ENCODE data around the gene IQCE.

IQCE gene

GRCh38 chr7:2566890-2567678 is 8.3 kb downstream of the IQCE start:
- no peak for DNase-seq (ENCODE audit: low spot score)
- no peak overlapping the region for H3K4me3 Mint-ChIP-seq
- no peaks in the 10 kb centered on the region for H3K27me3 Mint-ChIP-seq (ENCODE audit: low read depth)
- H3K36me3 Mint-ChIP-seq (ENCODE audit: low read depth), result no peaks in the 10 kb centered on the region
- no peaks in the 10 kb centered on the region for H3K9me3 Mint-ChIP-seq
- no peaks in the 10 kb centered on the region for H3K4me1 Mint-ChIP-seq (ENCODE audit: low read depth)
- H3K27ac Mint-ChIP-seq, result no peak overlapping the region

- Mint-ChIP-seq H3K4me3 (no peak overlapping the region), H3K4me1 (ENCODE audit: low read depth) (no peaks in the 10 kb centered on the region), H3K27me3 (ENCODE audit: low read depth) (no peaks in the 10 kb centered on the region), H3K36me3 (ENCODE audit: low read depth) (no peaks in the 10 kb centered on the region), H3K27ac (no peak overlapping the region), H3K9me3 (no peaks in the 10 kb centered on the region)
- DNase-seq (ENCODE audit: low spot score), result no peak
These were observed 9.0 kb downstream of the IQCE start for GRCh38 chr7:2567679-2568278.

DNA sequence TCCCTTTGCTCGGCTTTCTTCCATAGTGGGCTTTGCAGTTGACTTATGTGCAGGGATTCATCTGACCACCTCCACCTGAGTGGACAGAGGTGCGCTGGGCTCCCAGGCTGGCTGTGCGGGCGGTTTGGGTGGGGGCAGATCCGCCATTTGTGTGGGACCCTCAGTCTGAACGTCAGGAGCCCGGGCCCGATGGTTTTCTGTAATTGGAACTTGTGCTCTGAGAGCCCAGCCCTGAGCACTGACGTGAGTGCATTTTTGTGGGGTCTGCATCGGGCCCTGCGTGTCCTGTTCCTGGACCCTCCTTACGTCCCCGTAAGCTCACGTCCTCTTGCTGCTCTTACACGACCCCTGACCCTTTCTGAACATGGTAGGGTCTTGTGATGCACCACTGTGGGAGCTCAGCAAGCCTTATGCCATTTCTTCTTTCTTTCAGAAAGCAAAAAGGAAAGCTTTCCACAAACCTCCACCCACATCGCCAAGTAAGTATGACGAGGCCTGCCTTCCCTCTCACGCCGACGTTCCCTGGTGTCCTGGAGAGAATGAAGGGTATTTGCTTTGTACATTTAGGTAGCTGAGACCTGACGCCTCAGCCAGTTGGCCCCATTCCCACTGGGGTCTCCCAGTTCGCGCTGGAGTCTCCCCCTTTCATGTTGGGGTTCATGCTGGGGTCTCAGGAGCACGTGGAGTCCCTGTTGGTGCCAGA is 9.9 kb downstream of the IQCE start:
- Mint-ChIP-seq H3K36me3 (ENCODE audit: low read depth) (no peaks in the 10 kb centered on the region), H3K4me3 (no peak overlapping the region), H3K27me3 (ENCODE audit: low read depth) (no peaks in the 10 kb centered on the region), H3K4me1 (ENCODE audit: low read depth) (peaks cover 1% of the 10 kb centered on the region), H3K27ac (no peak overlapping the region), H3K9me3 (no peaks in the 10 kb centered on the region)
- DNase-seq (ENCODE audit: low spot score), result no peak

DNA sequence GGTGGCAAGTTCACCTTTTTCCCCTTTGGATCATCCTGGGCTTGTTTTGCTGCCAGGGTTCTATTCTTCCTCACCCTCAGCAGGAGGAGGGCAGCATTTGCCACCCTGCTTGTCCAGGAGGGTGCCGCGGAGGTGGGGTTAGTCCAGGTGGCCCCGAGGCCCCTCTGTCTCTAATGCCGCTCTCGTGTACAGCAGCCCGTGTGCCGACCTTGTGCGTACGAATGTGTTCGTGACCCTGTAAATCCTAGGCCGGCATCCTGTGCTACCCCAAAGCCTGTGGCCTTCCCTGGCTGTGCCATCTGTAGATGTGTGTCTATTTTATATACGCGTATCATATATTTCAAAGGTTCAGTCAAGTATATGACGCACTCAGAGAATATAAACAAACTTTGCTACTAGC is 10.6 kb downstream of the IQCE start:
- H3K36me3 Mint-ChIP-seq (ENCODE audit: low read depth), result no peaks in the 10 kb centered on the region
- DNase-seq (ENCODE audit: low spot score), result no peak
- H3K4me3 Mint-ChIP-seq, result no peak overlapping the region
- H3K9me3 Mint-ChIP-seq, result no peaks in the 10 kb centered on the region
- H3K4me1 Mint-ChIP-seq (ENCODE audit: low read depth), result peaks cover 1% of the 10 kb centered on the region
- H3K27ac Mint-ChIP-seq, result no peak overlapping the region
- H3K27me3 Mint-ChIP-seq (ENCODE audit: low read depth), result no peaks in the 10 kb centered on the region

- Mint-ChIP-seq H3K4me1 (ENCODE audit: low read depth) (peaks cover 3% of the 10 kb centered on the region), H3K36me3 (ENCODE audit: low read depth) (no peaks in the 10 kb centered on the region), H3K27ac (no peak overlapping the region), H3K9me3 (no peaks in the 10 kb centered on the region), H3K4me3 (no peak overlapping the region), H3K27me3 (ENCODE audit: low read depth) (no peaks in the 10 kb centered on the region)
- DNase-seq (ENCODE audit: low spot score), result no peak
These were observed 11.2 kb downstream of the IQCE start for GRCh38 chr7:2570021-2570420.

DNA sequence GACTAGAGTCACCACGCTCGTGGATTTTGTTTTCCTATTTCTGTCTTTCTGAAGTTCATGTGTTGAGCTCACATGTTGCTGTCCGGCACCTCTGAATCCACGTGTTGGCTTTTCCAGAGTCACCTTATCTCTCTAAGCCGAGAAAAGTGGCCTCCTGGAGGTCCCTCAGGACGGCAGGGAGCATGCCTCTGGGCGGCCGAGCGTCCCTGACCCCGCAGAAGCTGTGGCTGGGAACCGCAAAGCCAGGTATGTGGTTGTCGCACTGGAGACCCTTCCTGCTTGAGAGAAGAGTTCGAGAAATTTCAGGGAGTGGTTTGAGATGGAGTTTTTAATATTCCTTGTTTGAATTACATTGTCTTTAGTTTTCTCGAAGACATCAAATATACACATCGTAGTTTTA is 12.6 kb downstream of the IQCE start:
- Mint-ChIP-seq H3K27ac (no peak overlapping the region), H3K9me3 (no peaks in the 10 kb centered on the region), H3K27me3 (ENCODE audit: low read depth) (no peaks in the 10 kb centered on the region), H3K4me3 (no peak overlapping the region), H3K36me3 (ENCODE audit: low read depth) (no peaks in the 10 kb centered on the region), H3K4me1 (ENCODE audit: low read depth) (peaks cover 3% of the 10 kb centered on the region)
- DNase-seq (ENCODE audit: low spot score), result no peak

DNA sequence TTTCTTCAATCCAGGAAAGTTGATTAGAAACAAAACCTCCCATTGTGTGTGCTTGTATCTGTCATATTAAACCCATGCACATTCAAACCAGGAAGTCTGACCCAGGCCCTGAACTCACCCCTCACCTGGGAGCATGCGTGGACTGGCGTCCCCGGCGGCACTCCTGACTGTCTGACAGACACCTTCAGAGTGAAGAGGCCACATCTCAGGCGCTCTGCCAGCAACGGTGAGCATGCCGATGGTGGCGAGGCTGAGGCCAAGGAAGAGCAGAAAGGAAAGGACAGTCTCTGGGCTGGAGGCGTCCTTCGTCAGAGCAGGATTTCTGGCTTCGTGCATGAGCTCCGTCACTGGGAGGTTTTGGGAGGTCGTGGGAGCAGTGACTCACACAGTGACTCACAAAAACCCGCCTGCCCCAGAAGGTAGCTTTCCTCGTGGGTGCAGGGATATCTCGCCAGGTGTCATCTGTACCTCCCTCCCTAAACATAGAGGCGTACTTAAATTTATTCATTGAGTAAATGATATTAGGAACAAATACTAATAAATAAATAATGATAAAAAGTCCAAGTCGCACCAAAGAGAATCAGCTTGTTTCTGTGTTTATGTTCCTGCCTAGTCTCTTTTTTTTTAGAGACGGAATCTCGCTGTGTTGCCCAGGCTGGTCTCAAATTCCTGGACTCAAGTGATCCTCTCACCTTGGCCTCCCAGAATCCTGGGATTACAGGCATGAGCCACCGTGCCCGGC is 13.5 kb downstream of the IQCE start:
- Mint-ChIP-seq H3K36me3 (ENCODE audit: low read depth) (no peaks in the 10 kb centered on the region), H3K9me3 (no peaks in the 10 kb centered on the region), H3K27ac (no peak overlapping the region), H3K4me3 (no peak overlapping the region), H3K4me1 (ENCODE audit: low read depth) (peaks cover 3% of the 10 kb centered on the region), H3K27me3 (ENCODE audit: low read depth) (no peaks in the 10 kb centered on the region)
- DNase-seq (ENCODE audit: low spot score), result no peak

- Mint-ChIP-seq H3K36me3 (ENCODE audit: low read depth) (no peaks in the 10 kb centered on the region), H3K27ac (no peak overlapping the region), H3K27me3 (ENCODE audit: low read depth) (no peaks in the 10 kb centered on the region)
These were observed 15.0 kb downstream of the IQCE start for GRCh38 chr7:2573761-2574160.

GRCh38 chr7:2575046-2575732 is 16.4 kb downstream of the IQCE start:
- no peak overlapping the region for H3K27ac Mint-ChIP-seq
- no peaks in the 10 kb centered on the region for H3K9me3 Mint-ChIP-seq

More at GRCh38 chr7:2573761-2574160, 15.0 kb downstream of the IQCE start:
- no peak for DNase-seq (ENCODE audit: low spot score)
- H3K9me3 Mint-ChIP-seq, result no peaks in the 10 kb centered on the region
- no peak overlapping the region for H3K4me3 Mint-ChIP-seq
- H3K4me1 Mint-ChIP-seq (ENCODE audit: low read depth), result peaks cover 3% of the 10 kb centered on the region

DNA sequence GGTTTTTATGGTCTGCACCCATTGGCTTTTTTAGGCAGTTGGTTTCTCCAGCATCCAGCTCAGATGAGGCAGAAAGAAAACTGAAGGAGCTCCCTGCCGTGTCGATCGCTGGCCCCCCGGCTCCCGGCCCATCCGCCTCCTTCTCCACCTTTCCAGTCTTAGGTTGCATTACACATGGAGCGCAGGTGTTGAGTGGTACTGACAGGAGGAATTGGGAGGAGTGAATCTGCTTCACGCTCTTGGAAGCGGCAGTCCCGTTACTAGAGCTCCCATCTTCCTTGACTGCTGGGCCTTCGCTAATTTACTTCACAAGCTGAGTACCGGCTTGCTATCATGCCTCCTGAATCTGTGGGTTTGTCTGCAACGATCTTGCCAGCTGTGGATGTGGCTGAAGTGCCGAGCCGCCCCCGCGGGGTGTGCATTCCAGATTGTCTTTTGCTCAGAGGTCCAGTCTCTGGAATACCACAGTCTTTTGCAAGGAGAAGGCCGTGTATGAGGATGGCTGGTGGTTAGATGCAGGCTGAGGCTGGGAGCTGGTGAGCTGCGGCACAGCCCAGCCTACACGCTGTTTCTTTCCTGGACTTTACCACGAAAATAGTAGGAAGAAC is 17.1 kb downstream of the IQCE start:
- Mint-ChIP-seq H3K36me3 (ENCODE audit: low read depth) (no peaks in the 10 kb centered on the region), H3K4me1 (ENCODE audit: low read depth) (peaks cover 3% of the 10 kb centered on the region), H3K9me3 (no peaks in the 10 kb centered on the region), H3K4me3 (no peak overlapping the region), H3K27me3 (ENCODE audit: low read depth) (no peaks in the 10 kb centered on the region), H3K27ac (no peak overlapping the region)
- DNase-seq (ENCODE audit: low spot score), result no peak

More at GRCh38 chr7:2575046-2575732, 16.4 kb downstream of the IQCE start:
- no peak for DNase-seq (ENCODE audit: low spot score)
- no peaks in the 10 kb centered on the region for H3K36me3 Mint-ChIP-seq (ENCODE audit: low read depth)
- no peaks in the 10 kb centered on the region for H3K27me3 Mint-ChIP-seq (ENCODE audit: low read depth)
- peaks cover 3% of the 10 kb centered on the region for H3K4me1 Mint-ChIP-seq (ENCODE audit: low read depth)
- H3K4me3 Mint-ChIP-seq, result no peak overlapping the region

DNA sequence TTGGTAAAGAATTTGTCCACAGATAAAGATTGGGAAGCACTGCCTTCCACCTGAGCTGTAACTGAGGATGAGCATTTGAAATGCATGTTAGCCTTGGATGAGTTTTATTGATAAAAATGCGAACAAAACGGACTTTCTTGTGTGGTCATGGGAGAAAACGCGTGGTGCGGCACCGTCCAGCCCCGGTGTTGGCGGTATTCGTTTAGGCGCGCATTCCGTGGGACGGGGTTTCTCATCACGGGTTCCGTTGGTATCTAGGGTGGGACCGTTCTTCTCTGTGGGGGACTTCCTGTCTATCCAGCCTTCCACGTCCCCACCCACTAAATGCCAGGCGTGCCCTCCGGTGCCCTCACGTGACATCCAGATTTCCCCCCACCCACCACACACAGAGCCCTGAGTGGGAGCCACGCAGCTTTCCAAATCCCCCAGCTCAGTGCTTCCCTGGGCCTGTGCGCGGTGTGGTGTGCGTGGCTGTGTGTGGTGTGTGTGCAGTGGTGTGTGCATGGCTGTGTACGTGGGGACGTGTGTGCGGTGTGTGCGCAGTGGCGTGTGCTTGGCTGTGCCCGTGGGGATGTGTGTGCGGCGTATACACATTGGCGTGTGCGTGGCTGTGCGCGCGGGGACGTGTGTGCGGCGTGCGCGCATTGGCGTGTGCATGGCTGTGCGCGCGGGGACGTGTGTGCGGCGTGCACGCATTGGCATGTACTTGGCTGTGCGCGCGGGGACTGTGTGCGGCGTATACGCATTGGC is 18.1 kb downstream of the IQCE start:
- H3K4me3 Mint-ChIP-seq, result no peak overlapping the region
- no peaks in the 10 kb centered on the region for H3K36me3 Mint-ChIP-seq (ENCODE audit: low read depth)
- H3K4me1 Mint-ChIP-seq (ENCODE audit: low read depth), result peaks cover 3% of the 10 kb centered on the region
- H3K27me3 Mint-ChIP-seq (ENCODE audit: low read depth), result no peaks in the 10 kb centered on the region
- H3K9me3 Mint-ChIP-seq, result no peaks in the 10 kb centered on the region
- no peak overlapping the region for H3K27ac Mint-ChIP-seq
- no peak for DNase-seq (ENCODE audit: low spot score)

DNA sequence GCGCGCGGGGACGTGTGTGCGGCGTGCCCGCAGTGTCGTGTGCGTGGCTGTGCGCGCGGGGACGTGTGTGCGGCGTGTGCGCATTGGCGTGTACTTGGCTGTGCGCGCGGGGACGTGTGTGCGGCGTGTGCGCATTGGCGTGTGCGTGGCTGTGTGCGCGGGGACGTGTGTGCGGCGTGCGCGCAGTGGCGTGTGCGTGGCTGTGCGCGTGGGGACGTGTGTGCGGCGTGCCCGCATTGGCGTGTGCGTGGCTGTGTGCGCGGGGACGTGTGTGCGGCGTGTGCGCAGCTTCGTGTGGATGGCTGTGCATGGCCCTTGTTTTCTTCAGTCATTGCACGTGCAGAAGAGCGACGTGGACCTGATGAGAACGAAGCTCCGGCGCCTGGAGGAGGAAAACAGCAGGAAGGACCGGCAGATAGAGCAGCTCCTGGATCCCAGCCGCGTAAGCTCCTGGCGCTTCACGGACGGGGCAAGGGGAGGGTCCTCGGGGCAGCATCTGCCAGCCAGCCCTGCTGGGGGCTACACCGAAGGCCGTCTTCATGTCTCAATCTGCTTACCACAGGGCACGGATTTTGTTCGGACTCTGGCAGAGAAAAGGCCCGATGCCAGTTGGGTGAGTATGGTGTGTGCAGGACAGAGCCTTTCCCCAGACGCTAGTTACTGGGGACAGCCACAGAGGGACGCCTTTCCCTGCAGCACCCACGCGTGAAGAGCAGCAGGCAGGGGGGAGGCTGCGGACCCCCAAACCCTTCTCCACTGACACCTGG is 19.3 kb downstream of the IQCE start:
- Mint-ChIP-seq H3K4me1 (ENCODE audit: low read depth) (peaks cover 3% of the 10 kb centered on the region), H3K9me3 (no peaks in the 10 kb centered on the region), H3K36me3 (ENCODE audit: low read depth) (no peaks in the 10 kb centered on the region), H3K27me3 (ENCODE audit: low read depth) (no peaks in the 10 kb centered on the region), H3K4me3 (no peak overlapping the region), H3K27ac (no peak overlapping the region)
- DNase-seq (ENCODE audit: low spot score), result no peak
